GM18520 (cell line): ENCODE results near the gene MAPKAPK2.
"Not testable (repeated sequence)": the region's sequence is repeated elsewhere in the genome, so short reads cannot be mapped to it uniquely, and the experiment has no call there.

Experiments
- ATAC-seq: cut with Tn5 transposase; IDR thresholded peaks from one replicate; pipeline ENCODE4 v1.9.1; 2021; ENCODE audit not compliant: unreplicated experiment

The MAPKAPK2 gene

GRCh38 chr1:206739411-206740076 is 54.8 kb downstream of the MAPKAPK2 start:
- ATAC-seq: peak; percentile 69

- no peak for ATAC-seq
Observed at GRCh38 chr1:206741142-206741701, 56.5 kb downstream of the MAPKAPK2 start.

- no peak for ATAC-seq
Observed at GRCh38 chr1:206742719-206743383, 58.1 kb downstream of the MAPKAPK2 start.

- ATAC-seq: no peak
Observed at GRCh38 chr1:206744683-206745082, 60.0 kb downstream of the MAPKAPK2 start.

GRCh38 chr1:206745301-206745700 is 60.6 kb downstream of the MAPKAPK2 start:
- no peak for ATAC-seq

GRCh38 chr1:206748348-206749030 is 63.8 kb downstream of the MAPKAPK2 start:
- no peak for ATAC-seq

- no peak for ATAC-seq
Observed at GRCh38 chr1:206751891-206752290, 67.2 kb downstream of the MAPKAPK2 start.

- ATAC-seq: no peak
Observed at GRCh38 chr1:206752481-206752880, 67.8 kb downstream of the MAPKAPK2 start.

- ATAC-seq: no peak
Observed at GRCh38 chr1:206753141-206753540, 68.4 kb downstream of the MAPKAPK2 start.

- ATAC-seq: no peak
Observed at GRCh38 chr1:206754011-206754410, 69.3 kb downstream of the MAPKAPK2 start.

- no peak for ATAC-seq
Observed at GRCh38 chr1:206757524-206758266, 73.0 kb downstream of the MAPKAPK2 start.

GRCh38 chr1:206760590-206760989 is 75.9 kb downstream of the MAPKAPK2 start:
- ATAC-seq: no peak

- ATAC-seq: no peak
Observed at GRCh38 chr1:206761159-206761768, 76.6 kb downstream of the MAPKAPK2 start.

GRCh38 chr1:206762741-206763364 is 78.1 kb downstream of the MAPKAPK2 start:
- ATAC-seq: not testable (repeated sequence)

- ATAC-seq: not testable (repeated sequence)
Observed at GRCh38 chr1:206765771-206766170, 81.1 kb downstream of the MAPKAPK2 start.

- peak; percentile 36 for ATAC-seq
Observed at GRCh38 chr1:206766251-206766856, 81.6 kb downstream of the MAPKAPK2 start.

GRCh38 chr1:206768472-206769303 is 84.0 kb downstream of the MAPKAPK2 start:
- ATAC-seq: peak; percentile 10

GRCh38 chr1:206769304-206769731 is 84.6 kb downstream of the MAPKAPK2 start:
- ATAC-seq: peak; percentile 56
